SK-N-SH treated with all-trans-retinoic acid at 6 μM for 48 hours (cell line): Measurements from ENCODE around the gene COG3.

ENCODE experiments used
- BACH2 ChIP-seq: fragments of 250-450 bp; sonication (Bioruptor Pico); IDR thresholded peaks from 2 replicates; pipeline ENCODE4 v1.9.0; 2021; ENCODE audit warnings: mild to moderate bottlenecking, borderline replicate concordance
- GLIS3 ChIP-seq: fragments of 250-450 bp; sonication (Bioruptor Pico); IDR thresholded peaks from 2 replicates; pipeline ENCODE4 v1.5.0; 2020; ENCODE audit warnings: mild to moderate bottlenecking, moderate library complexity
- TCF4 ChIP-seq: fragments of 250-450 bp; sonication (Bioruptor Pico); IDR thresholded peaks from 2 replicates; pipeline ENCODE4 v1.8.0; 2021; ENCODE audit warnings: mild to moderate bottlenecking, moderate library complexity, borderline replicate concordance
- TOX ChIP-seq: fragments of 250-450 bp; sonication (Bioruptor Pico); IDR thresholded peaks from 2 replicates; pipeline ENCODE4 v1.8.0; 2021; ENCODE audit warnings: mild to moderate bottlenecking, moderate library complexity, borderline replicate concordance
- ZC3H10 ChIP-seq: fragments of 250-450 bp; sonication (Bioruptor Pico); IDR thresholded peaks from 2 replicates; pipeline ENCODE4 v1.5.1; 2021; ENCODE audit warnings: mild to moderate bottlenecking, moderate library complexity
- ZFP3 ChIP-seq: fragments of 250-450 bp; sonication (Bioruptor Pico); IDR thresholded peaks from 2 replicates; pipeline ENCODE4 v1.5.0; 2020; ENCODE audit warnings: mild to moderate bottlenecking, moderate library complexity
- TF ChIP-seq, protein P1 (sequence below): fragments of 250-450 bp; sonication (Bioruptor Pico); IDR thresholded peaks from 2 replicates; pipeline ENCODE4 v1.8.0; 2021; ENCODE audit warnings: low read depth, mild to moderate bottlenecking, moderate library complexity, borderline replicate concordance
- TF ChIP-seq, protein P2 (sequence below): fragments of 250-450 bp; sonication (Bioruptor Pico); IDR thresholded peaks from 2 replicates; pipeline ENCODE4 v1.5.1; 2020; ENCODE audit warnings: low read depth, mild to moderate bottlenecking, moderate library complexity

DNA sequence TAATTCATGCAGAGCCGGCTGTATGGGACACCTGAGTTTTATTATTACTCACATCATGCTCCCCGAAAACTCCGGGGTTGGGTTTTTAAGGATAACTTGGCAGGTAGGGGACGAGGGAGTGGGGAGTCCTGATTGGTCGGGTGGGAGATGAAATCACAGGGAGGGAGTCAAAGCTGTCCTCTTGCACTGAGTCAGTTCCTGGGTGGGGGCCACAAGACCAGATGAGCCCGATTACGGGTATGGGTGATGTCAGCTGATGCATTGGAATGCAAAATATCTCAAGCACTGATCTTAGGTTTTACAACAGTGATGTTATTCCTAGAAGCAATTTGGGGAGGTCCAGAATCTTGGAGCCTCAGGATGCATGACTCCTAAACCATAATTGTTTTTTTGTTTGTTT, 18.6 kb upstream of the COG3 start:
- no peak for TF ChIP-seq ZFP3 (CRISPR knock-in tag)
- TF ChIP-seq, protein P1, sequence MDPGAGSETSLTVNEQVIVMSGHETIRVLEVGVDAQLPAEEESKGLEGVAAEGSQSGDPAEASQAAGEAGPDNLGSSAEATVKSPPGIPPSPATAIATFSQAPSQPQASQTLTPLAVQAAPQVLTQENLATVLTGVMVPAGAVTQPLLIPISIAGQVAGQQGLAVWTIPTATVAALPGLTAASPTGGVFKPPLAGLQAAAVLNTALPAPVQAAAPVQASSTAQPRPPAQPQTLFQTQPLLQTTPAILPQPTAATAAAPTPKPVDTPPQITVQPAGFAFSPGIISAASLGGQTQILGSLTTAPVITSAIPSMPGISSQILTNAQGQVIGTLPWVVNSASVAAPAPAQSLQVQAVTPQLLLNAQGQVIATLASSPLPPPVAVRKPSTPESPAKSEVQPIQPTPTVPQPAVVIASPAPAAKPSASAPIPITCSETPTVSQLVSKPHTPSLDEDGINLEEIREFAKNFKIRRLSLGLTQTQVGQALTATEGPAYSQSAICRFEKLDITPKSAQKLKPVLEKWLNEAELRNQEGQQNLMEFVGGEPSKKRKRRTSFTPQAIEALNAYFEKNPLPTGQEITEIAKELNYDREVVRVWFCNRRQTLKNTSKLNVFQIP, result no peak
- no peak for TF ChIP-seq ZC3H10 (CRISPR knock-in tag)
- TF ChIP-seq, protein P2, sequence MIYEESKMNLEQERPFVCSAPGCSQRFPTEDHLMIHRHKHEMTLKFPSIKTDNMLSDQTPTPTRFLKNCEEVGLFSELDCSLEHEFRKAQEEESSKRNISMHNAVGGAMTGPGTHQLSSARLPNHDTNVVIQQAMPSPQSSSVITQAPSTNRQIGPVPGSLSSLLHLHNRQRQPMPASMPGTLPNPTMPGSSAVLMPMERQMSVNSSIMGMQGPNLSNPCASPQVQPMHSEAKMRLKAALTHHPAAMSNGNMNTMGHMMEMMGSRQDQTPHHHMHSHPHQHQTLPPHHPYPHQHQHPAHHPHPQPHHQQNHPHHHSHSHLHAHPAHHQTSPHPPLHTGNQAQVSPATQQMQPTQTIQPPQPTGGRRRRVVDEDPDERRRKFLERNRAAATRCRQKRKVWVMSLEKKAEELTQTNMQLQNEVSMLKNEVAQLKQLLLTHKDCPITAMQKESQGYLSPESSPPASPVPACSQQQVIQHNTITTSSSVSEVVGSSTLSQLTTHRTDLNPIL (CRISPR knock-in tag), result no peak
- TF ChIP-seq BACH2 (CRISPR knock-in tag), result no peak
- TF ChIP-seq TOX (CRISPR knock-in tag), result no peak
- no peak for TF ChIP-seq GLIS3 (CRISPR knock-in tag)
- no peak for TF ChIP-seq TCF4 (CRISPR knock-in tag)
